Stimulated activated naive CD8-positive, alpha-beta T cell treated with anti-CD3 and anti-CD28 coated beads, Interleukin-15, Interleukin-2, amounts not matched to agents 100 U/mL and 50 U/mL, for 24 hours (primary cell): ENCODE data around the gene PLD5.
"Not testable (repeated sequence)": the region's sequence is repeated elsewhere in the genome, so short reads cannot be mapped to it uniquely, and the experiment has no call there.

Source experiments
- ATAC-seq: fragments of 150-1000 bp; cut with Tn5 transposase; one replicate; pipeline ENCODE4 v1.10.0; 2021
- DNase-seq: peaks from one replicate; pipeline ENCODE4 v3.0.0; 2021

PLD5 gene

DNA sequence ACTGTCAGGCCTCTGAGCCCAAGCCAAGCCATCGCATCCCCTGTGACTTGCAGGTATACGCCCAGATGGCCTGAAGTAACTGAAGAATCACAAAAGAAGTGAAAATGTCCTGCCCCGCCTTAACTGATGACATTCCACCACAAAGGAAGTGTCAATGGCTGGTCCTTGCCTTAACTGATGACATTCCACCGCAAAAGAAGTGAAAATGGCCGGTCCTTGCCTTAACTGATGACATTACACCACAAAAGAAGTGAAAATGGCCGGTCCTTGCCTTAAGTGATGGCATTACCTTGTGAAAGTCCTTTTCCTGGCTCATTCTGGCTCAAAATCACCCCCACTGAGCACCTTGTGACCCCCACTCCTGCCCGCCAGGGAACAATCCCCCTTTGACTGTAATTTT lies 314.2 kb downstream of the PLD5 start:
- DNase-seq, ATAC-seq: not testable (repeated sequence)

DNA sequence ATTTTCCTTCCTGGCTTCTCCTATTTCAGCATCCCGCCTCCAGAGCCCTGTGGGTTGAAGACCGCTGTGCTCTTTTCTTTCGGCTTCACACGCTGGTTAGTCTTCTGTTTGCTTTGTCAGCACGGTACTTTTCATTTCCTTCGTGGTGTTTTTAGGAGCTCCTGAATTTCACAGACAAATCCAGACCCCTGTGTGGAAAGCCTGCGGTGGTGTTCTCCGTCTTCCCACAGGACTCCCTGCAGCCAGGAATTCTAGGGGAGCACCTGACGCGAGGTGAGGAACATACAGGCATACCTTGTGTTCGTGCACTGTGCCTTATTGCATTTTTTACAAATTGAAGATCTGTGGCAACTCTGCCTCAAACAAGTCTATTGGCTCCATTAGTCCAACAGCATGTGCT lies 315.4 kb downstream of the PLD5 start:
- ATAC-seq (no peak), DNase-seq (no peak)

DNA sequence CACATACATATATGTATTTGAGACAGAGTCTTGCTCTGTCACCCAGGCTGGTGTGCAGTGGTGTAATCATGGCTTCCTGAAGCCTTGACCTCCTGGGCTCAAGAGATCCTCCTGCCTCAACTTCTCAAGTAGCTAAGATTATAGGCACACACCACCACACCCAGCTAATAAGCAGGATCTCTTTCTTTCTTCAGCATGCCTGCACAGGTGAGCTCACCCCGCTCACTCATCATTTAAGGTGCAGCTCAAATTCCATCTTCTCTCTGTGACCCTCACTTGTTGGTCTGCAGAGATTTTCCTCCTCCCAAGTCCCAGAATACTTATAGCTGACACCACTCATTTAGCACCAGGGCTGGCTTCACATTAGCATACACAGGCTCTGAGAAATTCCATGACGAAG lies 316.5 kb downstream of the PLD5 start:
- ATAC-seq (no peak), DNase-seq (no peak)

DNA sequence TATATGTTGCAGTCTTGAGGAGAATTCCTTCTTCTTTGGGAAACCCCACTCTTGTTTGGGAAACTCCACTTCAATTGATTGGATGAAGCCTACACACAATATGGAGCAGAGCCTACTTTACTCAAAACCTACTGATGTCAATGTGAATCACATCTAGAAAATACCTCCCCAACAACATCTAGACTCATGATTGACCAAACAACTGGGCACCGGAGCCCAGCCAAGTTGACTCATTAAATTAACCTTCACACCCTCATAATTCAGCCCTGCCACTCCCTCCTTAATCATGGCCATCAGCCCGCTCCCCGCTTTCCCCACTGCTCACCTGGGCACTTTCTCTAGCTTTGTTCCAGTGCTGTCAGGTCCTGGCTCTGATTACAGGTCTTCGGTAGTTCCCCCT lies 317.5 kb downstream of the PLD5 start:
- DNase-seq (no peak), ATAC-seq (no peak)

DNA sequence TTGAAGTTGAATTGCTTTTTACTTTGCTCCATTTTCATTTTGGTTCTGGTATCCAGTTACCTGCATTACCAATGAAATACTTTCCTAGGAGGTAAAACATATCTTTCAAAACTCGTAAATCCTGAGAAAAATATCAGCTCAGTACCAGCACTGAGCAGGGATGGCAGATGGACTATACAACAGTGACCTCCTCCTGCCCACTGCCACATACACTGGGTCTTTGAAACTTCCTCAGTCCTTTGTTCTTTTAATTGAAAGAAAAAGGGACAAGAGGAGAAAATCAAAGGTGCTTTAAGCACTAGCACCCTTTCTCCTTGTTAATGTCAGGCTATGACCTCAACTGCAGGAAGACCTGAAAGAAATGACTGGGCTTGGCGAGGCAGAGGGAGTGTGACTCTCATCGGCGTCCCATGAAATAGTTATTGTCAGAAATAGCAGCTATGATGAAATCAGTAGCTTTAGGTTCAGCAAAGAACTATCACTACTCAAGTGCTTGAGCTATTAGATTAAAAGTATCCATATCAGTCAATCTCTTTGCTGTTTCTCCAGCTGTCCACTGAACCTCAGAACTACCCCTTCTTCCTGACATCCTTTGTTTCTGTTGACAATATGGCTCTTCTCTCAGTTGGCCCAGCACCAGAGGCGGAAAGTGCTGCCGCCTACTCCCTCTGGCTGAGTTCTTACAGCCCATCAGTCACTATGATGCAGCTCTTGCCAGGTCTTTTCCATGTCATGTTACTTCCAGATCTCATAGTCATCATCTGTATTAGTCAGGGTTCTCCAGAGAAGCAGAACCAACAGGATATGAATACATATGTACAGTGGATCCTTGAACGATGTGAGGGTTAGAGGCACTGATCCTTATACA lies 318.6 kb downstream of the PLD5 start:
- DNase-seq, result no peak
- no peak for ATAC-seq

DNA sequence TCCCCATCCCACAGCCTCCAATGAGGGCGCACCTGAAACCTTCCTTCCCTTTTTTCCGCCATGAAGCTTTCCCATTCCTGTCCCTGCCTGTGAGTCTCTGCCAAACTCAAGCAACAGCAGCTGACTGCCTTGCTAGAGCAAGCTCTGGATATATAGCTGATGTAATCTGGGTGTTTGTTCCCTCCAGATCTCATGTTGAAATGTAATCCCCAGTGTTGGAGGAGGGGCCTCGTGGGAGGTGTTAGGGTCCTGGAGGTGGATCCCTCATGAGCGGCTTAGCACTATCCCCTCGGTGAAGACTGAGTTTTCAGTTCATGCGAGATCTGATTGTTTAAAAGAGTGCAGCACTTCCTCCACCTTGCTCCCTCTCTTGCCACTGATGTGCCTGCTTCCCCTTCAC lies 321.2 kb downstream of the PLD5 start:
- DNase-seq (no peak), ATAC-seq (no peak)

DNA sequence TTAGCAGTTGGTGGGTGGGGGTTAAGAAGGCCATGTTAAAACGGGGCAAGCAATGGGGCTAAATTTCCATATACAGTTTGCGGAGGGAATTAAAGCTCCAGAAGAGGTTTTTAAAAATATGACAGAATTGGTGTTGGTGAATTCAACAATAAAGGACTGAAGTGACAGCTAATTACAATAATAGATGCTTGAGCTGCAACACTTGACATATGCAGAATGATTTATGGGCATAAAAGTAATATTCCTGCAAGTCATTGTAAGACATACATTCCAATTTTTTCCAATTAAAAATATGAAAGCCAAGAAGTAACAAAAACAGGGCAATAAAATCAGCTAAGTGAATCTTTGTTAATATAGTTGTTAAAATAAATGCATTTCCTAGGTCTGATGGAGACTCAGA lies 323.4 kb downstream of the PLD5 start:
- ATAC-seq (no peak), DNase-seq (no peak)

DNA sequence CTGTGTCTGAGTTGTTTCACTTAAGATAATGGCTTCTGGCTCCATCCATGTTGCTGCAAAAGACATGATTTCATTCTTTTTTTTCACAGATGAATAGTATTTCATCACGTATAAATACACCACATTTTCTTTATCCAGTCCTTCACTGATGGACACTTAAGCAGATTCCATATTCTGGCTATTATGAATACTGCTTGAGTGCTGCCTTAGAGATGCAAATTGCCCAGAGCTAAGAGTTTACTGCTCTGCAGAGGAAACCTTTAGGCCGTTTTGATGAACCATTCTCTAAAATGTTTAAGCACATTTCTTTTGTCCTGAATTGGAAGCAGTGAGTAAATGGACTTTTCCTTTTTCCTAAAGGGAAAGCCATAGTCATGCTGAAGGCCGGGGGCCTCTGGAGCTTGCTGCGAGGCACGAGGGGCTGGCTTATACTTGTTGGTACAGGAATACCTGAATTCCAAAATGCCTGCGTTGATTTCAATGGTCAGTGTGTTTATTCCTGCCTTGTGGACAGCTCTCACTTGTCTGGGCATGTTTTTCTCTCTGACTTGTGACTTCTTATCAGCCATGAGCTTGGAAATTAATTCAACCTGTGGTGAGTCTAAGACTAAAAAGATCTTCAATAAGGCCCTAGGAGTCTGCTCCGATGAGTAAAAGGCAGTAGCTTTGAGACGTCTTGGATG lies 324.6 kb downstream of the PLD5 start:
- ATAC-seq, result no peak
- DNase-seq, result no peak

DNA sequence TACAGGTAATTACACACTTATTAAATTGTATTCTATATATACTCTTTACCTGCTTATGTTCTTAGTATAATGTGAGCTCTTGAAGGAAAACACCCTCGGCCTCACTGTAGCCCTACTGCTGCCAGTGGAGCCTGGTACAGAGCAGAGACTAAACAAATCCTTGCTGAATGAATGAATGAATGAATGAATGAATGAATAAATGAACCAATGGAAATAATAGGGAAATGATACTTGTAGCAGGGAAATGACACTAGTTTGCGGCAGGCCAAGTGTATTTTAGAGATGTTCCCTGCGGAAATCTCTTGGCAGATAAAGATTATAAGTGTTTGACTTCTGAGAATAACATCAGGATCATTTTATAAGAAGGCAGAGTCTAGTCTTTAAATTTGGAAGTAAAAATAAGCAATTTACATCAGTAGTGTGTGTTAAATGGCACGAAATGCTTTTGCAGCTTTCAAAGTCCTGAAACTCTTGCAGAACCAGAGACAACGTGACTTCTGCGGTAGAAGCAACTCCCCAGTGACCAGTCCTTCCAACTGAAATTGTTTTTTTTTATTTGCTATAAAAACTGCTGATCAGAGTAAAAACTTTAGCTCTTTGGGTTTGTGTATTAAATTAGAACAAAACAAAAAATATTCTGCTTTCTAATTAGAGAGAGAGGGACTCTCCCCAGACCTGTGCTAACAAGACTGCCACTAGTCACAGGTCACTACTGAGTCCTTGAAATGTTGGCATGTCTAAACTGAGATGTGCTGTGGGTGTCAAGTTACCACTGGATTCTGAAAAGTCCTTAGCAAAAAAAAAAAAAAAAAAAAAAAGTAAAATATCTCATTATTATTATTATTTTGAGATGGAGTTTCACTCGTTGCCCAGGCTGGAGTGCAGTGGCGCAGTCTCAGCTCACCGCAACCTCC lies 326.3 kb downstream of the PLD5 start:
- DNase-seq (no peak), ATAC-seq (no peak)

DNA sequence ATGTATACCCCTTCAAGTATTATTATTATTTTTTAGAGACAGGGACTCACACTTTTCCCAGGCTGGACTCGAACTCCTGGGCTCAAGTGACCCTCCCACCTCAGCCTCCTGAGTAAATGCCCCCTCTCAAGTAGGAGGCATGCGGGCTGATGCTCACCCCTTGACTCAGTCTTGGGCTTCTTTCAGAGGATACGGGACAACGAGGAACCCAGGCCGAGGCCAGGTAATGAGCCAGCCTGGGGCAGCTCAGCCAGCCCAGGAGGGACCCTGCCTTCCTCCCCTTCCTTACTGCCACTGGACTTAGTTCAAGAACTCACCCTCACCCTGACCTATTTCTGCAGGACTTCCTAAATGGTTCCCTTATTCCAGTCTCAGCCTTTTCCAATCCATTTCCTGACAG lies 327.6 kb downstream of the PLD5 start:
- ATAC-seq (no peak), DNase-seq (no peak)

DNA sequence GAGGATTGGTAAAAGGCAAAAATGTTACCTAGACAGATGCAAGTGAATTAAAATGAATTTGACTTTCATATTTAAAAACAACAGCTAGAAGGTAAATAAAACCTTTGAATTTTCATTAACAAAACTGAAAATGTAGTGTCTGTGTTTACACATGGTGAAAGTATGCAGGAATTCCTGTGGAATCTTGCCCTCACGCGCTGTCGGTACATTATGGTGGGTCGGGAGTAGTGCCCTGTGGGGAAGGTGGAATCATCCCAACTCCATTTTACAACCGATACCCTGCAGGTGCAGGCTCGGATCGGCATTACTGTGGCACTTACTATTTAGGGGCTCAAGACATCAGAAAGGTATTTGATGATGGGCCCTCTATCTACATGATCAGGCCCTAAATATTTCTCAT lies 328.4 kb downstream of the PLD5 start:
- ATAC-seq (no peak), DNase-seq (no peak)

DNA sequence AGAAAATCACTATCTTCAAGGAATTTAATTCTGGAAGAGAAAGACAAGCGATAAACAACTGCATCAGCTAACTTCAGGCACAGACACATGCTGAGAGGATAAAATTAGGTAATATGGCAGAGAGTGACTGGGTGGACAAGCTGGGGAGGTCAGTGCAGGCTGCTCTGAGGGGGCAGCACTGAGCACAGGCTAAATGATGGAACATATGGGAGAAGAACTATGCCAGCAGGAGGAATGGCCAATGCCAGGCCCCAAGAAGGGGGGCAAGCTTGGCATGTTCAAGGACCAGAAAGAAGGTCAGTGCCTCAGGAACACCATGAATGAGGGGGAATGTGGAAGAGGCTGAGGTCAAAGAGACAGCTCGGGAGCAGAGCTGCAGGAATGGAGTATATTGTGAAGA lies 334.9 kb downstream of the PLD5 start:
- no peak for DNase-seq
- ATAC-seq, result no peak

DNA sequence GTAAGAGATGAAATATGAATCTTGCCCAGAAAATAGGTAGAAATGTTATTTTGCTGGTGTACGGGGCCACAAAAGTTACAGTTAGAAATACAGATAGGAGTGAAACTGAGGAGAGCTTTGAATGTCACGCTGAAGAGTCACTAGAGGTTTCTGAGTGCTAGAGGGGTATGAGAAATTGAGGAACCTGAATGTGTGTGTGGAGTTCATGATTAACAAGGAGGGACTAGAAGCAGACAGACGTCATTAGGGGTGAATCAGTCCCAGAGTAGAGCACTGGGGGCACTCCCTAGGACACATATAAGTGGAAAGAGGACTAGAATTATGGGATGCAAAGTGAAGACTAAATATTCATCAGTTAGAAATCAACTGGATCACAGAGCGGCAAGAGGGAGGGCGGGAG lies 336.7 kb downstream of the PLD5 start:
- ATAC-seq, result no peak
- DNase-seq, result no peak

DNA sequence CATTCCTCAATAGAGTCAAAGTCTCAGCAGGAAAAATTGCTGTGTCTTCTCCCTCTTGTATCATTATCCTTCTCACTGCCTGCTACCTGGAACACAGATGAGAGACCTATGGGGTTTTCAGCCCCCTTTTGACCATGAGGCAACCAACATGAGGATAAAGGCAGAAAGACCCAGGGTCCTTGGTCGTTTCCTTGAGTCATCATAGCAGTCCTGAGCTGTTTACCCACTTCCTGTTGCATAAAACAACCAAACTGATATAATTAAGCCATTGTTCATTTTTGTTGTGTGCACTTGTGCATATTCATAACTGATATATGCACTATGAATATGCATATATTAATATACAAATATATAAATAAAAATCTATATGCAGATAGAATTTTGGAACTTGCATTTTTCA lies 337.3 kb downstream of the PLD5 start:
- ATAC-seq (no peak), DNase-seq (no peak)

DNA sequence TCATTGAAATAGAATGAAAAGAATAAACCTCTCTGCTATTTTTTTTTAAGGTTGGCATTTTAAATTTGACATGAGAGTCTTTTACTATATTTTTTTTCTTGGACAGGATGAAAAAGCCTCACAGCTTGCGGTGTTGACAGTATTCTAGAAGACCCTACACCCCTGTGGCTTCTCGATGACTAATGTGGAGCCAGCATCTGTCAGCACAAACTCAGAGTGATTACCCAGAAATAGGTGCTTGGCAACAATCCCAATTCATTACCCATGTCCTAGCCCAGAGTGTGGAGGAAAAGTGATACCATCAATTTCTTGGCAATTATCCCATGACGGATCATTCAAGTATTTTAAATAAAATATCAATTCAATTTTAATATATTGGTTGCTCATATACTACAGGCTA lies 338.8 kb downstream of the PLD5 start:
- ATAC-seq (no peak), DNase-seq (no peak)

DNA sequence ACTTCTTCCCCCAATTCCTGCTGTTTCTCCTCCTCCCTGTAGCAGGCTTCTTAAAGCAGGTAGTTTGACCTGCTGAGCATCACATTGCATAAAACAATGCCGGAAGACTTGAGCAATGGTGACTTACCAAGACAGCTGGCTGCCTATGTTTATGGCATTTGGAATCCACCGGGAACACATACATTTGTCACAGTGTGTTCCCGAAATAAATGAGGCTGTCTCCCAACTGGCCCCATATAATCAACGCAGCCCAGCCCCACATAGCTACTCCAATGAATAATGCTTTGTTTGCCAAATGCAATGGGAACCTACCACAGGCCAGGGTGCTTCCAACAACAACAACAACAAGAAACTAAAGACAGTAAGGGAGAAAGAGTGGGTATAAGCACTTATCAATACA lies 339.5 kb downstream of the PLD5 start:
- DNase-seq (no peak), ATAC-seq (no peak)

DNA sequence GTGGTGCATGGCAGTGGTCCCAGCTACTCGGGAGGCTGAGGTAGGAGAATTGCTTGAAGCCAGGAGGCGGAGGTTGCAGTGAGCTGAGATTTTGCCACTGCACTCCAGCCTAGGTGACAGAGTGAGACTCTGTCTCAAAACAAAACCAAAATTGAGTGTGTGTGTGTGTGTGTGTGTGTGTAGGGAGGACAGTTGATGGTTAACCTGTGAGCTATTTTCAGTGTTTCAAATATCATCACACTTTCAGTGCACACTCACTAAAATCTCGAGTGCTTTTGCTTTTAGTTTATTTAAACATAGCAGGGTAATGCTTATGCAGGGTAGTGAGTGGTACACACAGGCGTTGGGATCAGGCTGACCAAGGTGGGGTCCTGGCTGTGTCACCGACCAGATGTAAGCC lies 344.7 kb downstream of the PLD5 start:
- DNase-seq, ATAC-seq: not testable (repeated sequence)

DNA sequence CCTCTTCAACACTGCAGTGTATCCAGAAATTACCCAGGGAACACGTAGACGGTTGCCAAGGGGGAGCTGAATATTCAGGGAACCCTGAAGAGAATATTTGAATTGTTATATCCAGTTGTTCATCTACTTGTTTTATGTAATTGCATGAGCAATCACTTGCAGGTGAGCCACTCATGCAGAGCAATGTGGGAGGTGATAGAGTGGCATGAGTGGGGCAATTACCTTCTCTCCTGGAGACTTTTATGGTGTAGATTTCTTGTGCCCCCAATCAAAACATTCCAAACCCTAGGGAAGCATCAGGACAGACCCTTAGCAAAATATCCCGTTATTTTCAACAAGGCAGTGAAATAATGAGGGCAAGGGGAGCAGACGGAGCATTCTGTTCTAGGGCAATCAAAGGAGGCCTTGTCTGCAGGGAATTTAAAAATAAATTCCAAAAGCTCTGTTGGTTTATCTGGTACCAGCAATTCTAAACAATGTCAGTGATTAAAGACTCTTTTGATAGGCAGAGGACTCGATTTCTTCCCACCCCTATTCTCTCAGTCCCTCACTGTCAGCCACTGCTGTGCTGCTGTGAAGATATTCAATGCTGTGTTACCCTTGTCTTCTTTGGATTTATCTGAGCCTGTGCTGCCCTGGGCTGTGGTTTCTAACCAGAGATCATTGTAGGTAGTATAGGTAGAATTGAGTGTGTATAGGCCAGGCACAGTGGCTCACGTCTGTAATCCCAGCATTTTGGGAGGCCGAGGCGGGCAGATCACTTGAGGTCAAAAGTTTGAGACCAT lies 345.4 kb downstream of the PLD5 start:
- DNase-seq, result no peak
- ATAC-seq, result no peak

DNA sequence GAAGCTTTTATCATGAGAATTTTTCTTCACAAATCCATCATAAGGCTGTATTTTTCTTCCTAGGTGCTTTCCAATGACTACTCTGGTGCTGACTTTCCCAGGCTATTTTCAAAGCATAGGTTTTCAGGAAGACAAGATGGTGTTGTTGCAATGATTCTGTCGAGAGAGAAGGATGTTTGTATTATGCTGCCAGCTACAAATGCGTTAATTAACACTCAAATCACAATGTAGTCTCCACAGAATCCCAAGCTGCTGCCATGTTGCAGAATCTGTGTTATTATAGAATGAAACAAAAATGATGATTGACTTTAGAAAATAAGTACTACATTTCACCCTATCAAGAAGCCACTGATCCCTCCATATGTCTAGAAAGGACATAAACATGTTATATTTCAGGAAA lies 346.1 kb downstream of the PLD5 start:
- DNase-seq, result no peak
- ATAC-seq, result no peak

DNA sequence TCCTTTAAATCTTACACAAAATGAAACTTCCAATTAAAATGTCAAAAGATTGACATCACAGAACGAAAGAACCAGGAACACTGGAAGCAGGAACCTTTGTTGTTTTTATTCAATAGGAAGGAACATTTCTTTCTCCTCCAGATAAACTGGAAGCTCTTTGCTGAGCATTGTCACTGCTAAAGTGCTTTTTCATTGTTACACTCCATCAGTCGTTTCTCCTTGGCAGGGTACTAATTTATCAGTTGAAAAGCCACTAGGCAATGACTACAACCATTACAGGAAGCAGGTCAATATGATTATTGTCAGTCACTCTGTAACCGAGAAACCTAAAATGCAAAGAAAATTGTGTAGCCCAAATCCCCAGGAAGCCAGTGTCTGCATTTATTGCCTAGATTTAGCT lies 362.4 kb downstream of the PLD5 start:
- no peak for ATAC-seq
- no peak for DNase-seq

DNA sequence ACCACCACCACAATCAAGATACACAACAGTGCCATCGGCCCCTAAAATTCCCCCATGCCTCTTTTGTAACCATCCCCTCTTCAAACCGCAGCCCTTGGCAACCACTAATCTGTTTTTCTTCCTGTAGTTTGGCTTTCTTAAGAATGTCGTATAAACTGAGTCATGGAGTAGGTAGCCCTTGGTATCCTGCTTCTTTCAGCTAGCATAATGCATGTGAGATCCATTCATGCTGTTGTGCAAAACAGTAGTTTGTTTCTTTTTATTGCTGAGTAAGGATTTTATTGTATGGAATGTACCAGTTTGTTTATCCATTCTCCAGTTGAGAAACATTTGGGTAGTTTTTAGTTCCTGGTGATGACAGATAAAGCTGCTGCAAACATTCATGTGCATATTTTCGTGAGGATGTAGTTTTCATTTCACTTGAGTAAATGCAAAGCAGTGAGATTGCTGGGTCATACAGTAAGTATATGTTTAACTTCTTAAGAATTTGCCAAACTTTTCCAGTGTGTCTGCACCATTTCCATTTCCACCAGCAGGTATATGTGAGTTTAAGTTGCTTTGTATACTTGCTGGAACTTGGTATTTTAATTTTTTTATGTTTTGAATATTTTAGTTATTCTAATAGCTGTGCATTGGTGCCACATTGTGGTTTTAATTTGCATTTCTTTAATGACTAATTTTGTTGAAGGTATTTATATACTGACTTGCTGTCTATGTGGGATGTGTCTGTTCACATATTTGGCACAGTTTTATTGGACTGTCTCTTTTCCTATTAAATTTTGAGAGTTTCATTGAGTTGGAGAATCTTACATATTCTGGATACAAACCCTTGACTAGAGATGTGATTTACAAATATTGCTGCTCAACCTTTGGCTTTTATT lies 377.2 kb downstream of the PLD5 start:
- no peak for ATAC-seq
- DNase-seq, result no peak
